ENCODE data around the gene DISC1. TPM values are rescaled to one million over a fixed set of nuclear protein-coding genes. Genes with fewer than 3 reads are reported as not detected.
"Not testable (repeated sequence)": the region's sequence is repeated elsewhere in the genome, so short reads cannot be mapped to it uniquely, and the experiment has no call there.

The DISC1 gene
- total RNA-seq, 1 donor from 2014 or later: 13.6 TPM

DNA sequence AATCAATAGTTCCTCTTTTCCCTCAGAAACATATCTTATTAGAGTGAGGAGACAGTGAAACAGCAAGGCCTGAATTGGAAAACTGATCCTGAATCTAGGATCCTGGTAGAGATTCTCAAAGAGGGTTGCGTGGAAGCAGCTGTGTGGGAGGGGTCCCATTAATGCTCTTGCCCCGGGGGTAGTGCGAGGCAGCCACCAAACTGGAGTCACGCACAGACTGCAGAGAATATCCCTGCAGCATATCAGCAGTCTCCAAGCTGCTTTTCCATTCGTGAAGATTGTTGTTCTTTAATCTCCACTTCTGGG lies 150.1 kb downstream of the DISC1 start:
- no peaks in the 10 kb centered on the region for H3K36me3 ChIP-seq
- no peak overlapping the region for H3K27ac ChIP-seq
- ATAC-seq (no peak), DNase-seq (no peak)
- no peaks in the 10 kb centered on the region for H3K9me3 ChIP-seq
- no peaks in the 10 kb centered on the region for H3K27me3 ChIP-seq (ENCODE audit: low read depth)
- peaks cover 10% of the 10 kb centered on the region for H3K4me1 ChIP-seq
- intact Hi-C loops (cut with DNase I): no loop called here
- H3K4me3 ChIP-seq: no peak overlapping the region
- no peak for TF ChIP-seq CTCF (IDR thresholded peaks at IDR 0.05)

GRCh38 chr1:231778009-231778719 lies 151.6 kb downstream of the DISC1 start:
- Histone ChIP-seq H3K4me3 (no peak overlapping the region), H3K9me3 (no peaks in the 10 kb centered on the region), H3K27me3 (ENCODE audit: low read depth) (no peaks in the 10 kb centered on the region), H3K4me1 (peaks cover 20% of the 10 kb centered on the region), H3K27ac (peak overlapping the region; percentile 8), H3K36me3 (no peaks in the 10 kb centered on the region)
- no peak for TF ChIP-seq CTCF (IDR thresholded peaks at IDR 0.05)
- intact Hi-C loops (cut with DNase I): no loop called here
- ATAC-seq (peak in 1 of 2 donors; percentile 52), DNase-seq (peak; percentile 56)

DNA sequence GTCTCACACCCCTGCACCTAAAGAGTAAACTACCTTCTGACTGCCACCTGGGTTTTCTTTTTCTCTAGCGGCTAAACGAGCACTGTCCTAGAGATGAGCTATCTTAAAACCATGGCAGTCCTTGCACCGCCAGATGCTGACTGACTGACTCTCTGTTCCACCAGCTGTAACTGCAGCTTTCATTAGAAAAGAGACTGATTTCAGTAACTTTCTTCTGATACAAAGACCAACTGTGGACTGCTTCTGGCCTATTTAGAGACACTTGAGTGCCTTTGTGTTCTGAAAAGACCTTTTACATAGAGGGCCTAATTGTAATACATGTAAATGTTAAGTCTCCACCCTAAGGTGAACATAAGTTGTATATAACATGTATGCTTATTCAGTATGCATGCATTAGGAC lies 152.5 kb downstream of the DISC1 start:
- DNase-seq (no peak), ATAC-seq (no peak)
- H3K9me3 ChIP-seq: no peaks in the 10 kb centered on the region
- intact Hi-C loops (cut with DNase I): no loop called here
- no peak for TF ChIP-seq CTCF (IDR thresholded peaks at IDR 0.05)
- H3K27me3 ChIP-seq (ENCODE audit: low read depth): no peaks in the 10 kb centered on the region
- H3K36me3 ChIP-seq: no peaks in the 10 kb centered on the region
- peaks cover 20% of the 10 kb centered on the region for H3K4me1 ChIP-seq
- no peak overlapping the region for H3K27ac ChIP-seq
- no peak overlapping the region for H3K4me3 ChIP-seq

- no peaks in the 10 kb centered on the region for H3K9me3 ChIP-seq
- H3K36me3 ChIP-seq: no peaks in the 10 kb centered on the region
- H3K27me3 ChIP-seq (ENCODE audit: low read depth): no peaks in the 10 kb centered on the region
- DNase-seq (no peak), ATAC-seq (no peak)
- TF ChIP-seq CTCF (IDR thresholded peaks at IDR 0.05): no peak
- peaks cover 15% of the 10 kb centered on the region for H3K4me1 ChIP-seq
- H3K27ac ChIP-seq: peak overlapping the region; percentile 67
- H3K4me3 ChIP-seq: no peak overlapping the region
- intact Hi-C loops (cut with DNase I): no loop called here
Measured at GRCh38 chr1:231781892-231782291, 155.3 kb downstream of the DISC1 start.

DNA sequence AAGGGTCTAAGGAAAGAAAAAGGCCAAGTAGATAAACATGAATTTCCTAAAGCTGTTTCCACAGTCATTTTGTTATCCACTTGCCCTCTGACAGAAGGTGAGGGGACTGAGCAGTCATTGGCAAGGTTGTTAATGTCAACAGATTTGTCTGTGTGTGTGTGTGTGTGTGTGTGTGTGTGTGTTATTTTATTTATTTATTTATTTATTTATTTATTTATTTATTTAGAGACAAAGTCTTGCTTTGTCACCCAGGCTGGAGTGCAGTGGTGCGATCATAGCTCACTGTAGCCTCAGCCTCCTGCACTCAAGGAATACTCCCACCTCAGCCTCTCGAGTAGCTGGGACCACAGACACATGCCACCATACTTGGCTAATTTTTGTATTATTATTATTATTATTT lies 158.5 kb downstream of the DISC1 start:
- intact Hi-C loops (cut with DNase I); H3K27ac ChIP-seq; H3K4me3 ChIP-seq; DNase-seq; H3K36me3 ChIP-seq; H3K27me3 ChIP-seq (ENCODE audit: low read depth); ATAC-seq; H3K9me3 ChIP-seq: not testable (repeated sequence)
- peaks cover 15% of the 10 kb centered on the region for H3K4me1 ChIP-seq

- intact Hi-C loops (cut with DNase I): no loop called here
- Histone ChIP-seq H3K9me3 (no peaks in the 10 kb centered on the region), H3K4me3 (no peak overlapping the region), H3K36me3 (no peaks in the 10 kb centered on the region), H3K4me1 (peaks cover 15% of the 10 kb centered on the region), H3K27me3 (ENCODE audit: low read depth) (no peaks in the 10 kb centered on the region), H3K27ac (no peak overlapping the region)
- DNase-seq: no peak
- no peak for ATAC-seq
- no peak for TF ChIP-seq CTCF (IDR thresholded peaks at IDR 0.05)
Measured at GRCh38 chr1:231786126-231786525, 159.5 kb downstream of the DISC1 start.

All from lower lobe of right lung (tissue), 2 donors.